Right ventricle myocardium superior (tissue), 1 donor: Measurements from ENCODE around the gene NKPD1. TPM values are rescaled to one million over a fixed set of nuclear protein-coding genes. Genes with fewer than 3 reads are reported as not detected.

Experiments used
- ATAC-seq: fragments of 200-7000 bp; cut with Tn5 transposase; one replicate; pipeline ENCODE4 v1.9.1; 2020; ENCODE audit warnings: mild to moderate bottlenecking; ENCODE audit not compliant: poor library complexity
- DNase-seq: peaks from one replicate; pipeline ENCODE4 v3.0.0-alpha.2; 2020
- intact Hi-C: fragments of 100-400 bp; cut with DNase I; formaldehyde crosslinking; loops from one replicate; pipeline ENCODE4 v1.11.2; 2022
- total RNA-seq: library from RNA; stranded (reverse); fragmentation: NEBNext Ultra II Directional; extraction: Animal tissue kit (Norgen Biotek cat#: 25700); gene quantifications from one replicate; pipeline ENCODE4 v1.2.1, GENCODE V29; 2021
- donor health status: DM: no; HTN: yes; CAD: no; lungs with severe emphysema.

The NKPD1 gene
- total RNA-seq, 1 donor from 2014 or later = not detected

GRCh38 chr19:45159210-45159970 lies 1.4 kb downstream of the NKPD1 start:
- ATAC-seq (no peak), DNase-seq (no peak)
- intact Hi-C loops = no loop called here

- intact Hi-C loops = no loop called here
- no peak for ATAC-seq
- no peak for DNase-seq
Measured at GRCh38 chr19:45158503-45159209, 2.1 kb downstream of the NKPD1 start.

DNA sequence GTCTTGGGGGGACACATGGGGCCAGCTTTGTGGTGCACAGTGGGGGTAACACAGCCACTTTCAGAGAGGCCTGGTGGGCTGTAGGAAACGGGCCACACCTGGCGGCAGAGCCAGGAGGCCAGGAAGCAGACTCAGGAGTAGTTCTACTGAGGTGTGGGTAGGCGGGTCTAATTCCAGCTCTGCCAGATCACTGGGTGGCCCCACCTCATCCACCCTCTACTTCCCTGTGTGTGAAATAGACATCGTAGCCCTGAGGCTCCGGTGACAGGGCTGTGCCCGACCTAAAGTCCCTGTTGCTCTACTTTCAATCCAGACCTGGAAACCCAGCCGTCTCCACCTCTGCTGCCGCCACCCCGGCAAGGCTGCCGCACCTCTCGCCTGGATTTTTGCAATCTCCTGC lies 4.0 kb downstream of the NKPD1 start:
- intact Hi-C loops = no loop called here
- DNase-seq (no peak), ATAC-seq (no peak)

DNA sequence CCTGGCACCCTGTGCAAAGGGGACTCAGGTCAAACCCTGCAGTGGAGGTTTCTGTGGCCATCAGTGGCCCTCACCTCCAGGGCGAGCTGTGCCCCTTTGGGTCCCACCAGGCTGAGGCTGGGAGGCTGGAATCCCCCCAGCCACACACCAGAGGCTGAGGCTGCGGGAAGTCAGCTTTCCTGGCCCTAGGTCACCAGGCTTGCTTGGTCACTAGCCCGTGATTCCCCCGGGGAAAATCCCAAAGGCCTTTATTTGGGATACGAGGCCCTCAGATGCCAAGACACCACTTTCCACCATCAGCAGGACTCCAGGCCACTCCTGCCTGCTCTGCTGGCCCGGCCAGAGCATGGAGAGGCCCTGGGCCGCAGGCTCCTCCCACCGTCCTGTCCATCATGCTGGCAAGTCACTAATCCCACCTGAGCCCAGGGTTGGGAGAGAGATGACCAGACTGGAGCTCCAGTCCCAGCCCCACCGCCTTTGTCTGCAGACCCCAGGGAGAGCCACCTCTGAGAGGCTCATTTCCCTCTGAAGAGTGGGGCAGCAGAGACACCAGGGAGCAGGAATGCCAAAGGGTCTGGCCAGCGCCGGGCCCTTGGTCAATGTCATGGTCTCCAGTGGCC lies 4.7 kb downstream of the NKPD1 start:
- intact Hi-C loops = no loop called here
- ATAC-seq = no peak
- DNase-seq = no peak

DNA sequence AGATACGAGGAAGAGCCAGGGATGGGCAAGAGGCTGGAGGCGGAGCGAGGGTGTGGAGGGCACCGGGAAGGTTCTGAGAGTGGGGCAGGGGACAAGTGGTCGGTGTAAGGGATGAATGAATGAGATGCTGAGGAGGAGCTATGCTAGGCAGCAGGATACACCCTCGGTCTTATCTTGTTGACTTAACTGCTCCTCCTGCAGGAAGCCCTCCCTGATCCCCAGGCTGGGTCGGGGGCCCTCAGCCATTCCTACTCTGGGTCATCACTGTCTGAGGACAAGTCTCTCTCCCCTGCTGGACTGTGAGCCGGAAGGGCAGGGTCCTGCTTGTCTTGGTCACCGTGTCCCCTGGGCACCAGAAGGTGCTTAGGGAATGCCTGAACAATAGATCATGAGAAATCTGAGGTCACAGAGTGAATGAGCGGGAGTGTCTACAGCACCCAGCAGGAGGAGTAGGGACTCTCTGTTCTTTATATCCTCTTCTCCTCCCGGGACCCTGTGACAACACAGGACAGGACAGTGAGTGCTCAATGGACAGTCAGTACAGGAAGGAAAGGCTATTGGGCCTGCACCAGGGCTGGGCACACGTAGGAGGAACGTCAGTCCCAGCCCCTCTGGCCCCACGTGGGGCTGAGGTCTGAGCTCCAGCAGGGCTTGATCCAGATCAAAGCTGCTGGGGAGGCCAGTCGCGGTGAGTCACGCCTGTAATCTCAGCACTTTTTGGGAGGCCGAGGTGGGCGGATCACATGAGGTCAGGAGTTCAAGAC lies 6.5 kb downstream of the NKPD1 start:
- DNase-seq (no peak), ATAC-seq (no peak)
- intact Hi-C loops = no loop called here

- intact Hi-C loops = no loop called here
- peak; percentile 64 for DNase-seq
- ATAC-seq = peak; percentile 75
Measured at GRCh38 chr19:45153339-45154063, 7.3 kb downstream of the NKPD1 start.

- DNase-seq (peak; percentile 68), ATAC-seq (peak; percentile 64)
Measured at GRCh38 chr19:45152504-45153338, 8.1 kb downstream of the NKPD1 start.

GRCh38 chr19:45151821-45152503 lies 8.8 kb downstream of the NKPD1 start:
- DNase-seq (no peak), ATAC-seq (no peak)
- intact Hi-C loops = no loop called here

More at GRCh38 chr19:45152504-45153338, 8.1 kb downstream of the NKPD1 start:
- intact Hi-C loops = no loop called here

DNA sequence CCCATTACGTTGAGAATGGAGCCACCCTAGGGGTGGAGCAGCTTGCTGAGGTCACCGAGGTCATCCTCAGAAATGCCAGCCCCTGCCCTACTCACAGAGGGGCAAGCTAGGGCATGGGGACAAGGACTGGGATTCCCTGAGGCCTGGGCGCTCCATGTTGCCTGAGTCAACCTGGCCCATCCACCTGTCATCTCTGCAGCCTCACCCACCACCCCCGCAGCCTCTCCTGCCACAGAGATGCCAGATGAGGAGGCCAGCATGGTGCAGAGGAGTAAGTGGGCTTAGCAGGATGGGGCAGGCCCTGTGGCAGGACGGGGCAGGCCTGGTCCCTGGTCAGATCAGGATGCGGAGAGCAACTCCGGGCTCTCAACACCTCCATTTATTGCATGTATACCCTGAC lies 9.5 kb downstream of the NKPD1 start:
- no peak for ATAC-seq
- intact Hi-C loops = no loop called here
- DNase-seq = no peak

DNA sequence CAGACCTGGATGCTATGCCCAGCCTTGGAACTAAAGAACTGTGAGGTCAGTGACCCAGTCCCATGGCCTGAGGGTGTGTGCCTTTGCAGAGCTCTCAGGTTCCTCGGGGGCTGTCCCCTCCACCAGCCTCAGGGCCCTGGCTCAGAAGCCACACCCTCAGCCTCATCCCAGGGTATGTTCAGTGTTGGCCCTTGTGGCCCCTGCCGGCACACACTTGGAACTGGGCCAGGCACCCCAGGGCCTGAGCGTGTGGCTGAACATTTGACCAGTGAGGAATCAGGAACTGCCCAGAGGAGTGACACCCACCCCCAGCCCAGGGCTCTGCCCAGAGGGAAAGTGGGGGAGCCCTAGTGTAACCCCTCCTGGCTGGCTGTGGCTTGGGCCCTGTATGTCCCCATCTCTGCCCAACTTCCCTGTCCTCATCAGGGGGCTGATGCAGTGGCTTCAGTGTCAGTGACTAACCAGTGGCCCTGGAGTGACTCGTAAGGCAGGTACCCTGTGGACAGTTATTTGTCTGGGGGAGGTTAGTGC lies 10.0 kb downstream of the NKPD1 start:
- intact Hi-C loops = no loop called here
- ATAC-seq (no peak), DNase-seq (no peak)

DNA sequence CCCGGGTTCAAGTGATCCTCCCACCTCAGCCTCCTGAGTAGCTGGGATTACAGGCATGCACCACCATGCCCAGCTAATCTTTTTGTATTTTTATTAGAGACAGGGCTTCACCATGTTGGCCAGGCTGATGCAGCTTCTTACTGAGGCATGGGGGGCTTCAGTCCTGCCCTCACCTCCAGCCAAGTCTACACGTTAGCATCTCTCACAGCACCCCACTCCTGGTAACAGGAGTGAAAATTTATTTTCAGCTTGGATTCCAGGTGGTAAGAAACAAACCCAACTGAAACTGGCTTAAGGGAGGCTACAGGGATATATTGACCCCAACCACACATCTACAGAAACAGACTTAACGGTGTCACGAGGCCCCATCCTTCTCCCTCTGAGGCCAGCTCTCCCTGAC lies 10.6 kb downstream of the NKPD1 start:
- ATAC-seq (no peak), DNase-seq (no peak)
- intact Hi-C loops = no loop called here

DNA sequence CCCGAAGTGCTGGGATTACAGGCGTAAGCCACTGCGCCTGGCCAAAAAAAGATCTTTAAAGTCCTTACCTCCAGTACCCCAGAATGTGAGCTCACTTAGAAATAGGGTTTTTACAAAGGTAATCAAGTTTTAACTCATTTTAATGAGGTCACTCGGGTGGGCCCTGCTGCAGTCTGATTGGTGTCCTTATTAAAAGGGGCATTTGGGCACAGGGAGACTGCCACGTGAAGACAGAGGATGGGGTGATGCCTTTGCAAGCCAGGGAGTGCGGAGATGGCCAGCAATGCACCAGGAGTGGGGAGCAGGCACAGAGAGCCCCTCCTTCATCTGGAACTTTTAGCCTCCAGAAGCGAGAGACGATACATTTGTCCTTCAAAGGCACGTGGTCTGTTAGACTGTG lies 11.7 kb downstream of the NKPD1 start:
- intact Hi-C loops = no loop called here
- ATAC-seq (no peak), DNase-seq (no peak)

DNA sequence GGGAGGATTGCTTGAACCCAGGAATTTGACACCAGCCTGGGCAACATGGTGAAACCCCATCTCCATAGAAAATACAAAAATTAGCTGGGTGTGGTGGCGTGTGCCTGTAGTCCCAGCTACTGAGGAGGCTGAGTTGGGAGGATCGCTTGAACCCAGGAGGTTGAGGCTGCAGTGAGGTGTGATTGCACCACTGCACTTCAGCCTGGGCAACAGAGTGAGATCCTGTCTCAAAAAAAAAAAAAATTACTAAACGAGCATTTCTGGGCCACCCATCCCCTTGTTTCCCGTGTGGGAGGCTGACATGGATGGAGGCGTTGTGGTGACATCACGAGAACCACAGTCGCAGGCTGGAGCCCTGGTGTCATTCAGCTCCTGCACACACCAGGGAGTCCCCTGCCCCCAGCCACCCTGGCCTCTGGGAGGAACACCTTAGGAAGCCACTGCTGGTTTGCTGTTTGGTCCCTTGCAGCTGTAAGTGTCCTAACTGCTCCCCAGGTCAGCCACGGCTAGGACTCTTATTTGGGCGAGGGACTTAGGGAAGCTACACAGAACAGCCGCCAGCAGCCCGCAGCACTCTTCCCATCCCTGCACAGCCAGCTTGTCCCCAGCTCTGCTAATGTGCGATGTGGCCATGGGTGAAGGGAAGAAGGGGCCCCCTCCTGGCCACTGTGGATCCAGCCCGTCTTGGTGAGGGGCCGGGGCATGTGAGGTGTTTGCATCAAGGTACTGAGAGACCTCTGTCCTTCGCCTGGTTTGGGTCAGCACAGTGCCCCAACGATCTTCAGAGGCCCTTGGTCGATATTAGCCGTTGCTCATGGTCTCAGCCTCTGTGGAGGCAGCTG lies 12.7 kb downstream of the NKPD1 start:
- ATAC-seq (no peak), DNase-seq (no peak)
- intact Hi-C loops = no loop called here

DNA sequence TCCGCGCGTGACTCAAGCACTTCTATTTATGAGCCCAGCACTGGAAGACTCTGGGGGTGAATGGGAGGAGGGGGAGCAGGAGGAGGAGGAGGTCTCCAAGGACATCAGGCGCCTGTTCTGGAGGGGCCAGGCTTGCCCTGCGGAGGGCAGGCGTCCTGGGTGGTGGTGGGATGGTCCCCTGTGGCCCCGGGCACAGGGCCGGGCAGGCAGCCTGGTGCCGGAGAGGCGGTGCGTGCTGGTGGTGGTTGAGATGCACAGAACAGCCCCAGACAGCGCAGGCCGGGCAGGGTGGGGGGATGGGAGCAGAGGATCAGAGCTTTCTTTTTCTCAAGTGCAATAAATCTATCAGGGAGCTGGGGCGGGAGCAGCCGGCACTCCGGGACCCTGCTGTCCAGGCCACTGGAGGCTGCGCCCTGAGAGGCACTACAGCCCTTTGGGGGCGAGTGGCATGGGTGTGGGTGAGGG lies 14.0 kb downstream of the NKPD1 start:
- no peak for DNase-seq
- intact Hi-C loops = no loop called here
- no peak for ATAC-seq

GRCh38 chr19:45146251-45146650 lies 14.5 kb downstream of the NKPD1 start:
- intact Hi-C loops = no loop called here
- no peak for ATAC-seq
- no peak for DNase-seq
